SK-N-MC (cell line): Measurements from ENCODE around the gene CLASP2.

Experiments used
- EZH2 ChIP-seq: fragments of 200-600 bp; sonication (generic); IDR thresholded peaks from one replicate; pipeline ENCODE4 v1.6.1; 2017; ENCODE audit warnings: antibody characterized with exemption
- FOXP2 ChIP-seq: optimal IDR thresholded peaks from 2 replicates; pipeline ENCODE3; 2011; ENCODE audit warnings: mild to moderate bottlenecking, moderate library complexity; ENCODE audit not compliant: insufficient read depth; ENCODE audit errors: extremely low read length, control extremely low read depth
- POLR2AphosphoS5 ChIP-seq: IDR thresholded peaks from 2 replicates; pipeline ENCODE4 v1.6.1; 2012; ENCODE audit warnings: mild to moderate bottlenecking, low read depth, low read length, borderline replicate concordance

DNA sequence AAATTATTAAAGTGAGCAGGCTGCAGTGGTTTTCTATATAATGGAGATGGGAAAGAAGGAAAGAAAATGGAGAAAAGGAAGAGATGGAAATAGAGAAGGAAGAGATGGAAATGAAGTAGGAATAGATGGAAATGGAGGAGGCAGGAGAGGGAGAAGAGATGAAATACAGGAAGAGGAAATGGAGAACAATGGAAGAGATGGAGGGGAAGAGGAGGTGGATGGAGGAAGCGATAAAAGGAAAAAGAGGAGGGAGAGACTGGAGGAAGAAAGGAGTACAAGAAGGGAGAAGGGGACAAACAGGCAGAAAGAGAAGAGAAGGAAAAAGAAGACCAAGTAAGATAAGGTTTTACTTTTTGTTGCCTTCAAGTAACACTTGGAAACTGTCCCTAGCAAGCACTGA, 67.6 kb downstream of the CLASP2 start:
- TF ChIP-seq EZH2 = no peak
- no peak for TF ChIP-seq POLR2AphosphoS5
- no peak for TF ChIP-seq FOXP2
